K562 (cell line): Measurements from ENCODE around the gene CHAC1. TPM values are rescaled to one million over a fixed set of nuclear protein-coding genes. Genes with fewer than 3 reads are reported as not detected.

ENCODE experiments used
- BRD9 ChIP-seq: fragments of 450-650 bp; IDR thresholded peaks from 2 replicates; pipeline ENCODE4 v1.6.1; 2018; ENCODE audit warnings: low read depth; ENCODE audit not compliant: partially characterized antibody
- CHD4 ChIP-seq: fragments of 200-600 bp; sonication (generic); IDR thresholded peaks from 3 replicates; pipeline ENCODE4 v1.6.1; 2012; ENCODE audit warnings: low read depth, mild to moderate bottlenecking, mixed read lengths, low read length, inconsistent platforms; ENCODE audit not compliant: insufficient read depth, insufficient replicate concordance, poor library complexity, severe bottlenecking
- HDAC3 ChIP-seq: fragments of 450-650 bp; IDR thresholded peaks from 2 replicates; pipeline ENCODE4 v1.6.1; 2018; ENCODE audit warnings: borderline replicate concordance, mild to moderate bottlenecking, moderate library complexity; ENCODE audit not compliant: partially characterized antibody
- HMGN3 ChIP-seq: IDR thresholded peaks from 2 replicates; pipeline ENCODE4 v1.6.1; 2011; ENCODE audit warnings: borderline replicate concordance, low read depth, mild to moderate bottlenecking, mixed read lengths, low read length; ENCODE audit not compliant: insufficient read length; ENCODE audit errors: extremely low read depth
- HNRNPK ChIP-seq: fragments of 200-400 bp; formaldehyde crosslinking; IDR thresholded peaks from one replicate; pipeline ENCODE4 v1.6.1; 2018; ENCODE audit warnings: mild to moderate bottlenecking, low read depth, low read length; ENCODE audit not compliant: poor library complexity, severe bottlenecking
- HNRNPUL1 ChIP-seq: fragments of 200-400 bp; formaldehyde crosslinking; IDR thresholded peaks from 2 replicates; pipeline ENCODE4 v1.6.1; 2017; ENCODE audit warnings: low read length
- OTX1 ChIP-seq: fragments of 450-650 bp; formaldehyde crosslinking; IDR thresholded peaks from 2 replicates; pipeline ENCODE4 v1.4.0; 2022; ENCODE audit warnings: mild to moderate bottlenecking
- PHF21A ChIP-seq: fragments of 450-650 bp; IDR thresholded peaks from 2 replicates; pipeline ENCODE4 v1.6.1; 2017; ENCODE audit warnings: low read depth, borderline replicate concordance
- RAD51 ChIP-seq: fragments of 450-650 bp; IDR thresholded peaks from 2 replicates; pipeline ENCODE4 v1.7.1; 2016; ENCODE audit warnings: low read depth, mild to moderate bottlenecking, borderline replicate concordance
- RBM15 ChIP-seq: fragments of 200-400 bp; formaldehyde crosslinking; IDR thresholded peaks from 2 replicates; pipeline ENCODE4 v1.6.1; 2018; ENCODE audit warnings: mild to moderate bottlenecking, low read length, moderate library complexity; ENCODE audit not compliant: insufficient read depth
- RFX5 ChIP-seq: IDR thresholded peaks from 2 replicates; pipeline ENCODE4 v1.6.1; 2011; ENCODE audit warnings: low read depth, mild to moderate bottlenecking, improper control_type of control experiment, low read length
- SMC3 ChIP-seq: conservative IDR thresholded peaks from 2 replicates; pipeline ENCODE4 v1.6.1; 2011; ENCODE audit warnings: low read depth, low read length, improper control_type of control experiment; ENCODE audit not compliant: insufficient read depth
- SOX6 ChIP-seq: fragments of 450-650 bp; IDR thresholded peaks from 2 replicates; pipeline ENCODE4 v1.6.1; 2014; ENCODE audit warnings: mild to moderate bottlenecking
- SPI1 ChIP-seq: IDR thresholded peaks from 2 replicates; pipeline ENCODE4 v1.6.1; 2011; ENCODE audit warnings: low read depth, low read length, control low read depth, borderline replicate concordance
- ZNF146 ChIP-seq: IDR thresholded peaks from one replicate; pipeline ENCODE4 v1.6.1; 2018; ENCODE audit warnings: missing compliant biosample characterization; ENCODE audit not compliant: unreplicated experiment
- ZNF444 ChIP-seq: fragments of 250-450 bp; sonication (Bioruptor Pico); IDR thresholded peaks from 2 replicates; pipeline ENCODE4 v1.4.0; 2020; ENCODE audit warnings: mild to moderate bottlenecking, moderate library complexity
- ZNF77 ChIP-seq: fragments of 250-450 bp; sonication (Bioruptor Pico); IDR thresholded peaks from 2 replicates; pipeline ENCODE4 v1.5.0; 2020
- polyA plus RNA-seq, 8 experiments: library from polyadenylated mRNA; depleted of rRNA in 4 of 8; stranded (reverse) in 5 of 8; unstranded in 3 of 8; fragments of >200 nt; fragmentation: Nextera tagmentation in 2 of 8; fragmentation: Illumina TruSeq in 1 of 8; extraction: Ambion mirVana in 2 of 8; extraction: Trizol in 1 of 8; gene quantifications; 2 replicates each; pipeline versions ENCODE4 v1.2.1 to v1.2.3, GENCODE V29; 2011 to 2014; ENCODE audit warnings: inconsistent platforms in 1 of 8, missing spikeins in 1 of 8
- total RNA-seq, 7 experiments: library from RNA; depleted of rRNA in 6 of 7; stranded (reverse); fragments of >200 nt in 6 of 7; fragmentation: Illumina TruSeq in 2 of 7; extraction: Trizol in 2 of 7; gene quantifications; 2 replicates each; pipeline versions ENCODE4 v1.2.1 to v1.2.3, GENCODE V29; 2011 to 2021; ENCODE audit warnings: low replicate concordance in 1 of 7
- TF ChIP-seq, protein P1 (sequence below): IDR thresholded peaks from 2 replicates; pipeline ENCODE4 v1.6.1; 2011; ENCODE audit warnings: borderline replicate concordance, low read depth, mild to moderate bottlenecking, moderate library complexity, low read length; ENCODE audit not compliant: insufficient read depth, poor library complexity, severe bottlenecking
- TF ChIP-seq, protein P2 (sequence below): fragments of 200-800 bp; sonication (Bioruptor generic); IDR thresholded peaks from 2 replicates; pipeline ENCODE4 v1.6.1; 2017; ENCODE audit warnings: missing genetic modification characterization, missing compliant biosample characterization
- TF ChIP-seq, protein P3 (sequence below), 2 experiments: fragments of 150-350 bp in 1 of 2; IDR thresholded peaks; 2 replicates each; pipeline ENCODE4 v1.6.1; 2012 to 2016; ENCODE audit warnings: low read depth in 2 of 2, low read length in 2 of 2, mild to moderate bottlenecking in 1 of 2, moderate library complexity in 1 of 2

Gene CHAC1
- total and polyA plus RNA-seq, 9 of the 15 experiments (the other 6 are each of a cell fraction or from before 2014, with no cell fraction given): 0.47 to 39.0 (median 7.5) TPM

- TF ChIP-seq OTX1 (CRISPR knock-in tag) (no peak), HDAC3 (no peak), ZNF77 (CRISPR knock-in tag) (no peak), BRD9 (no peak), RAD51 (no peak), RBM15 (no peak), RFX5 (no peak), HMGN3 (peak; percentile 67), ZNF444 (CRISPR knock-in tag) (no peak), SPI1 (peak; percentile 74; the same call in 1 of the 2 replicates), ZNF146 (no peak), HNRNPK (no peak), PHF21A (no peak), SMC3 (0 out of 2 replicates have a peak, but pooled peaks have one; percentile 48), CHD4 (no peak), SOX6 (0 out of 2 replicates have a peak, but pooled peaks have one; percentile 39), HNRNPUL1 (no peak)
- TF ChIP-seq, protein P1, sequence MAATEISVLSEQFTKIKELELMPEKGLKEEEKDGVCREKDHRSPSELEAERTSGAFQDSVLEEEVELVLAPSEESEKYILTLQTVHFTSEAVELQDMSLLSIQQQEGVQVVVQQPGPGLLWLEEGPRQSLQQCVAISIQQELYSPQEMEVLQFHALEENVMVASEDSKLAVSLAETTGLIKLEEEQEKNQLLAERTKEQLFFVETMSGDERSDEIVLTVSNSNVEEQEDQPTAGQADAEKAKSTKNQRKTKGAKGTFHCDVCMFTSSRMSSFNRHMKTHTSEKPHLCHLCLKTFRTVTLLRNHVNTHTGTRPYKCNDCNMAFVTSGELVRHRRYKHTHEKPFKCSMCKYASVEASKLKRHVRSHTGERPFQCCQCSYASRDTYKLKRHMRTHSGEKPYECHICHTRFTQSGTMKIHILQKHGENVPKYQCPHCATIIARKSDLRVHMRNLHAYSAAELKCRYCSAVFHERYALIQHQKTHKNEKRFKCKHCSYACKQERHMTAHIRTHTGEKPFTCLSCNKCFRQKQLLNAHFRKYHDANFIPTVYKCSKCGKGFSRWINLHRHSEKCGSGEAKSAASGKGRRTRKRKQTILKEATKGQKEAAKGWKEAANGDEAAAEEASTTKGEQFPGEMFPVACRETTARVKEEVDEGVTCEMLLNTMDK: peak; percentile 63
- TF ChIP-seq, protein P2, sequence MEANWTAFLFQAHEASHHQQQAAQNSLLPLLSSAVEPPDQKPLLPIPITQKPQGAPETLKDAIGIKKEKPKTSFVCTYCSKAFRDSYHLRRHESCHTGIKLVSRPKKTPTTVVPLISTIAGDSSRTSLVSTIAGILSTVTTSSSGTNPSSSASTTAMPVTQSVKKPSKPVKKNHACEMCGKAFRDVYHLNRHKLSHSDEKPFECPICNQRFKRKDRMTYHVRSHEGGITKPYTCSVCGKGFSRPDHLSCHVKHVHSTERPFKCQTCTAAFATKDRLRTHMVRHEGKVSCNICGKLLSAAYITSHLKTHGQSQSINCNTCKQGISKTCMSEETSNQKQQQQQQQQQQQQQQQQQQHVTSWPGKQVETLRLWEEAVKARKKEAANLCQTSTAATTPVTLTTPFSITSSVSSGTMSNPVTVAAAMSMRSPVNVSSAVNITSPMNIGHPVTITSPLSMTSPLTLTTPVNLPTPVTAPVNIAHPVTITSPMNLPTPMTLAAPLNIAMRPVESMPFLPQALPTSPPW (CRISPR knock-in tag): peak; percentile 98
- TF ChIP-seq, protein P3, sequence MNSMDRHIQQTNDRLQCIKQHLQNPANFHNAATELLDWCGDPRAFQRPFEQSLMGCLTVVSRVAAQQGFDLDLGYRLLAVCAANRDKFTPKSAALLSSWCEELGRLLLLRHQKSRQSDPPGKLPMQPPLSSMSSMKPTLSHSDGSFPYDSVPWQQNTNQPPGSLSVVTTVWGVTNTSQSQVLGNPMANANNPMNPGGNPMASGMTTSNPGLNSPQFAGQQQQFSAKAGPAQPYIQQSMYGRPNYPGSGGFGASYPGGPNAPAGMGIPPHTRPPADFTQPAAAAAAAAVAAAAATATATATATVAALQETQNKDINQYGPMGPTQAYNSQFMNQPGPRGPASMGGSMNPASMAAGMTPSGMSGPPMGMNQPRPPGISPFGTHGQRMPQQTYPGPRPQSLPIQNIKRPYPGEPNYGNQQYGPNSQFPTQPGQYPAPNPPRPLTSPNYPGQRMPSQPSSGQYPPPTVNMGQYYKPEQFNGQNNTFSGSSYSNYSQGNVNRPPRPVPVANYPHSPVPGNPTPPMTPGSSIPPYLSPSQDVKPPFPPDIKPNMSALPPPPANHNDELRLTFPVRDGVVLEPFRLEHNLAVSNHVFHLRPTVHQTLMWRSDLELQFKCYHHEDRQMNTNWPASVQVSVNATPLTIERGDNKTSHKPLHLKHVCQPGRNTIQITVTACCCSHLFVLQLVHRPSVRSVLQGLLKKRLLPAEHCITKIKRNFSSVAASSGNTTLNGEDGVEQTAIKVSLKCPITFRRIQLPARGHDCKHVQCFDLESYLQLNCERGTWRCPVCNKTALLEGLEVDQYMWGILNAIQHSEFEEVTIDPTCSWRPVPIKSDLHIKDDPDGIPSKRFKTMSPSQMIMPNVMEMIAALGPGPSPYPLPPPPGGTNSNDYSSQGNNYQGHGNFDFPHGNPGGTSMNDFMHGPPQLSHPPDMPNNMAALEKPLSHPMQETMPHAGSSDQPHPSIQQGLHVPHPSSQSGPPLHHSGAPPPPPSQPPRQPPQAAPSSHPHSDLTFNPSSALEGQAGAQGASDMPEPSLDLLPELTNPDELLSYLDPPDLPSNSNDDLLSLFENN (IDR thresholded peaks at IDR 0.05; ENCODE audit: low read depth in 2 of 2, low read length in 2 of 2): no peak
Observed at GRCh38 chr15:40941528-40942336, 11.5 kb upstream of the CHAC1 start (continued).
